HepG2 (cell line): ENCODE measurements around the gene GLRX5. TPM values are rescaled to one million over a fixed set of nuclear protein-coding genes. Genes with fewer than 3 reads are reported as not detected.

ENCODE experiments used
- ARNT2 ChIP-seq: sonication (generic); formaldehyde crosslinking; IDR thresholded peaks from 2 replicates; pipeline ENCODE4 v1.8.0; 2022; ENCODE audit warnings: mild to moderate bottlenecking, low read depth, missing genetic modification reagents, moderate library complexity
- HNF1A ChIP-seq, 2 experiments: sonication (generic) in 1 of 2; formaldehyde crosslinking in 1 of 2; IDR thresholded peaks; 2 replicates each; pipeline versions ENCODE4 v1.4.0 to v1.6.1; 2016 to 2020; ENCODE audit warnings: borderline replicate concordance in 1 of 2, low read depth in 1 of 2, mild to moderate bottlenecking in 1 of 2, missing genetic modification reagents in 1 of 2
- LCORL ChIP-seq, 2 experiments: fragments of 450-650 bp in 1 of 2; sonication (generic) in 1 of 2; formaldehyde crosslinking in 1 of 2; IDR thresholded peaks; 2 replicates each; pipeline versions ENCODE4 v1.5.0 to v1.6.1; 2017 to 2020; ENCODE audit warnings: antibody characterized with exemption in 1 of 2, missing genetic modification reagents in 1 of 2
- NPAS2 ChIP-seq: sonication (generic); formaldehyde crosslinking; IDR thresholded peaks from 2 replicates; pipeline ENCODE4 v1.8.0; 2022; ENCODE audit warnings: mild to moderate bottlenecking, missing genetic modification reagents, borderline replicate concordance
- RXRB ChIP-seq: IDR thresholded peaks from 2 replicates; pipeline ENCODE4 v1.6.1; 2016; ENCODE audit warnings: borderline replicate concordance, missing genetic modification reagents, missing compliant biosample characterization
- SALL1 ChIP-seq: sonication (generic); formaldehyde crosslinking; IDR thresholded peaks from 2 replicates; pipeline ENCODE4 v1.8.0; 2022; ENCODE audit warnings: mild to moderate bottlenecking, missing genetic modification reagents
- SKI ChIP-seq: fragments of 450-650 bp; IDR thresholded peaks from one replicate; pipeline ENCODE4 v1.6.1; 2018; ENCODE audit warnings: mild to moderate bottlenecking; ENCODE audit not compliant: partially characterized antibody
- TBL1XR1 ChIP-seq: fragments of 150-350 bp; IDR thresholded peaks from 2 replicates; pipeline ENCODE4 v1.6.1; 2014; ENCODE audit warnings: borderline replicate concordance, low read length; ENCODE audit not compliant: partially characterized antibody
- ZBTB3 ChIP-seq: sonication (generic); formaldehyde crosslinking; IDR thresholded peaks from 2 replicates; pipeline ENCODE4 v1.4.0; 2020; ENCODE audit warnings: low read depth, mild to moderate bottlenecking, moderate library complexity, missing genetic modification reagents, borderline replicate concordance
- ZBTB43 ChIP-seq: sonication (generic); formaldehyde crosslinking; conservative IDR thresholded peaks from 2 replicates; pipeline ENCODE4 v1.4.0; 2020; ENCODE audit warnings: missing genetic modification reagents
- ZGPAT ChIP-seq: IDR thresholded peaks from 2 replicates; pipeline ENCODE4 v1.6.1; 2016; ENCODE audit warnings: mild to moderate bottlenecking
- ZNF337 ChIP-seq: sonication (generic); formaldehyde crosslinking; IDR thresholded peaks from 2 replicates; pipeline ENCODE4 v1.5.1; 2020; ENCODE audit warnings: missing genetic modification reagents, low read depth, mild to moderate bottlenecking, borderline replicate concordance
- ZNF609 ChIP-seq: sonication (generic); formaldehyde crosslinking; IDR thresholded peaks from 2 replicates; pipeline ENCODE4 v1.4.0; 2020; ENCODE audit warnings: mild to moderate bottlenecking, missing genetic modification reagents, borderline replicate concordance
- polyA plus RNA-seq, 8 experiments: library from polyadenylated mRNA; depleted of rRNA in 3 of 8; stranded (reverse) in 7 of 8; unstranded in 1 of 8; fragments of >200 nt; fragmentation: Illumina TruSeq in 4 of 8; extraction: Trizol in 4 of 8; gene quantifications; 2 replicates each; pipeline versions ENCODE4 v1.2.1 to v1.2.3, GENCODE V29; 2011 to 2016; ENCODE audit warnings: low read depth in 4 of 8, missing spikeins in 1 of 8, mixed read lengths in 1 of 8; ENCODE audit not compliant: insufficient read depth in 1 of 8
- total RNA-seq, 5 experiments: library from RNA; depleted of rRNA; stranded (reverse); fragments of >200 nt; fragmentation: Illumina TruSeq; extraction: Trizol; gene quantifications; 2 replicates each; pipeline ENCODE4 v1.2.3, GENCODE V29; 2016; ENCODE audit warnings: low read depth in 1 of 5

GLRX5 gene
- total and polyA plus RNA-seq, 2 of the 13 experiments (the other 11 are each of a cell fraction or from before 2014, with no cell fraction given) = 122 to 146 TPM

- TF ChIP-seq HNF1A (IDR thresholded peaks at IDR 0.05; ENCODE audit: low read depth) (peak; percentile 67; the same call in 1 of the 2 replicates), HNF1A (CRISPR knock-in tag; IDR thresholded peaks at IDR 0.05; ENCODE audit: borderline replicate concordance) (peak; percentile 64; the same call in 1 of the 2 replicates), TBL1XR1 (peak; percentile 79), ZGPAT (CRISPR knock-in tag) (peak; percentile 92), SALL1 (CRISPR knock-in tag) (peak; percentile 95), ZNF609 (CRISPR knock-in tag) (peak; percentile 89), NPAS2 (no peak), ZBTB3 (CRISPR knock-in tag) (peak; percentile 62; the same call in 1 of the 2 replicates), ARNT2 (no peak; the same call in 1 of the 2 replicates), RXRB (peak; percentile 97), ZBTB43 (CRISPR knock-in tag) (peak; percentile 80), LCORL (IDR thresholded peaks at IDR 0.05) (0 out of 2 replicates have a peak, but pooled peaks have one; percentile 51), LCORL (CRISPR knock-in tag; IDR thresholded peaks at IDR 0.05) (peak; percentile 96), SKI (peak; percentile 84), ZNF337 (CRISPR knock-in tag) (peak; percentile 78; the same call in 1 of the 2 replicates)
These were observed 9.9 kb upstream of the GLRX5 start (continued) for GRCh38 chr14:95524706-95525512.
